ENCODE results near the gene SPRN. TPM values are rescaled to one million over a fixed set of nuclear protein-coding genes. Genes with fewer than 3 reads are reported as not detected.

SPRN gene
- total RNA-seq, 1 experiment from 2014 or later, result not detected

DNA sequence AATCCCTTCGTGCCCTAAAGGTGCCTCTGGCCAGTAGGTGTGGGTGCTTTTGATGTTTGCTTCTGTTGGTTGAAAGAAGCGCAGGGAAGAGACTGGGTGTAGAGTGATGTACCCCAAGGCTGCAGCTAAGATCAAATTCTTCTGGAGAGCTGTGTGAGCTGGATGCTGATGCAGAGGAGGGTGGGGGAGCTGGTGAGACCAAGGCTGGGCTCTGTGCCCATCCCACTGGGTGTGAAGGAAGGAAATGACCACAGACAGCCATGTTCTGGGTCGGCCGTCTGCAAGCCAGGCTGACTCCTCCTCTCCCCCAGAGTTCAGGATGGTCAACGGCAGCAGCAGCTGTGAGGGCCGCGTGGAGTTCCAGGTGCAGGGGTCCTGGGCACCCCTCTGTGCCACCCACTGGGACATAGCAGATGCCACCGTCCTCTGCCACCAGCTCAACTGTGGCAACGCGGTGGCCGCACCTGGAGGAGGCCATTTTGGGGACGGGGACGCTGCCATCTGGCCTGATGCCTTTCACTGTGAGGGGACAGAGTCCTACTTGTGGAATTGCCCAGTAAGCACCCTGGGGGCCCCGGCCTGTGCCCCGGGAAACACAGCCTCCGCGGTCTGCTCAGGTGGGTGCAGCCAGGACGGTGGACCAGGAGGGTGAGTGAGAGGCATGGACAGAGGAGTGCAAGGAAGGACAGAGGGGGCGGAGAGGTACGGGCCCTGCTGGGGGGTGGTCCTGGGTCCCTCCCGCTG, 34.5 kb upstream of the SPRN start:
- Histone ChIP-seq H3K4me1 (replicated peaks; ENCODE audit: insufficient read depth) (no peaks in the 10 kb centered on the region), H3K79me2 (ENCODE audit: low read depth) (no peaks in the 10 kb centered on the region), H3K27me3 (ENCODE audit: insufficient read depth, low read depth) (peaks cover 17% of the 10 kb centered on the region), H3K9me3 (ENCODE audit: insufficient read depth, low read depth) (no peaks in the 10 kb centered on the region), H3K27ac (no peak overlapping the region), H3K36me3 (ENCODE audit: low read depth) (no peaks in the 10 kb centered on the region), H3F3A (ENCODE audit: insufficient read depth, low read depth) (no peaks in the 10 kb centered on the region), H2AFZ (no peak overlapping the region), H3K9me2 (ENCODE audit: insufficient read depth) (no peaks in the 10 kb centered on the region), H4K20me1 (ENCODE audit: insufficient read depth) (no peaks in the 10 kb centered on the region), H3K4me2 (no peak overlapping the region), H3K4me3 (no peak overlapping the region)
- DNase-seq, result no peak
- TF ChIP-seq, protein P1, sequence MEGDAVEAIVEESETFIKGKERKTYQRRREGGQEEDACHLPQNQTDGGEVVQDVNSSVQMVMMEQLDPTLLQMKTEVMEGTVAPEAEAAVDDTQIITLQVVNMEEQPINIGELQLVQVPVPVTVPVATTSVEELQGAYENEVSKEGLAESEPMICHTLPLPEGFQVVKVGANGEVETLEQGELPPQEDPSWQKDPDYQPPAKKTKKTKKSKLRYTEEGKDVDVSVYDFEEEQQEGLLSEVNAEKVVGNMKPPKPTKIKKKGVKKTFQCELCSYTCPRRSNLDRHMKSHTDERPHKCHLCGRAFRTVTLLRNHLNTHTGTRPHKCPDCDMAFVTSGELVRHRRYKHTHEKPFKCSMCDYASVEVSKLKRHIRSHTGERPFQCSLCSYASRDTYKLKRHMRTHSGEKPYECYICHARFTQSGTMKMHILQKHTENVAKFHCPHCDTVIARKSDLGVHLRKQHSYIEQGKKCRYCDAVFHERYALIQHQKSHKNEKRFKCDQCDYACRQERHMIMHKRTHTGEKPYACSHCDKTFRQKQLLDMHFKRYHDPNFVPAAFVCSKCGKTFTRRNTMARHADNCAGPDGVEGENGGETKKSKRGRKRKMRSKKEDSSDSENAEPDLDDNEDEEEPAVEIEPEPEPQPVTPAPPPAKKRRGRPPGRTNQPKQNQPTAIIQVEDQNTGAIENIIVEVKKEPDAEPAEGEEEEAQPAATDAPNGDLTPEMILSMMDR (conservative IDR thresholded peaks at IDR 0.05), result no peak
- TF ChIP-seq EZH2 (IDR thresholded peaks at IDR 0.05; ENCODE audit: low read depth), result no peak
- POLR2A ChIA-PET (ENCODE audit: unreplicated experiment), result no interaction called here
- intact Hi-C loops (cut with micrococcal nuclease; ENCODE audit: unreplicated experiment), result no loop called here
- no TSS peak for BruUV-seq (replicated peaks)
- CTCF ChIA-PET, result no interaction called here

DNA sequence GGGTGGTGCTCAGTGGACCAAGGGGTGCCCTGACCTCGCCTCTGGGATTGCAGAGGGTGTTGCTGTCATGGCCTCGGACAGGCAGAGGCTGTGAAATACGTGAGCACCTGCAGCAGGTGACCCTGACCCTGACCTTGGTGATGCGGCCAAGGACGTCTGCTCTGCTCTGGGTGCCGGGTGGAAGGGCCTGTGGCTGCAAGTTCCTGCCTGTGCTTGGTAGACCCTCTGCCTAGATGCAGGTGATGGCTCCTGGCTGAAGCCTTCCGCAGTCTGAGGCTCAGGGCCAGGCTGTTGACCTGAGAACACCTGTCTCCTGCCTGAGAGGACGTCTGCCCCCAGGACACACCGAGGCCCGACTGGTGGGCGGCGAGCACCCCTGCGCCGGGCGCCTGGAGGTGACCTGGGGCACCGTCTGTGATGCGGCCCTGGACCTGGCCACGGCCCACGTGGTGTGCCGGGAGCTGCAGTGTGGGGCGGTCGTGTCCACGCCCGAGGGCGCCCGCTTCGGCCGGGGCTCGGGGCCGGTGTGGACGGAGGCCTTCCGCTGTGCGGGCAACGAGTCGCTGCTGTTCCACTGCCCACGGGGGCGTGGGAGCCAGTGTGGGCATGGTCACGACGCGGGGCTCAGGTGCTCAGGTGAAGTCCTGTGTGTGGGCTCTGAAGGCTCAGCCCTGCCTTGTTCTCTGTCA, 33.7 kb upstream of the SPRN start:
- Histone ChIP-seq H3K79me2 (ENCODE audit: low read depth) (no peaks in the 10 kb centered on the region), H3K4me1 (replicated peaks; ENCODE audit: insufficient read depth) (no peaks in the 10 kb centered on the region), H2AFZ (no peak overlapping the region), H3K27me3 (ENCODE audit: insufficient read depth, low read depth) (peaks cover 17% of the 10 kb centered on the region), H3F3A (ENCODE audit: insufficient read depth, low read depth) (no peaks in the 10 kb centered on the region), H3K9me3 (ENCODE audit: insufficient read depth, low read depth) (no peaks in the 10 kb centered on the region), H3K36me3 (ENCODE audit: low read depth) (no peaks in the 10 kb centered on the region), H3K9me2 (ENCODE audit: insufficient read depth) (no peaks in the 10 kb centered on the region), H3K4me3 (no peak overlapping the region), H3K4me2 (no peak overlapping the region), H3K27ac (no peak overlapping the region), H4K20me1 (ENCODE audit: insufficient read depth) (no peaks in the 10 kb centered on the region)
- intact Hi-C loops (cut with micrococcal nuclease; ENCODE audit: unreplicated experiment), result no loop called here
- ChIA-PET CTCF (no interaction called here), POLR2A (ENCODE audit: unreplicated experiment) (no interaction called here)
- TF ChIP-seq, protein P1 (conservative IDR thresholded peaks at IDR 0.05), result no peak
- no peak for TF ChIP-seq EZH2 (IDR thresholded peaks at IDR 0.05; ENCODE audit: low read depth)
- BruUV-seq (replicated peaks), result no TSS peak
- DNase-seq, result no peak

GRCh38 chr10:133457100-133457841, 32.8 kb upstream of the SPRN start:
- CTCF ChIA-PET, result no interaction called here
- no peak overlapping the region for H3K4me3 ChIP-seq
- no peaks in the 10 kb centered on the region for H3F3A ChIP-seq (ENCODE audit: insufficient read depth, low read depth)
- H3K27me3 ChIP-seq (ENCODE audit: insufficient read depth, low read depth), result peaks cover 17% of the 10 kb centered on the region
- H2AFZ ChIP-seq, result no peak overlapping the region
- no peaks in the 10 kb centered on the region for H3K79me2 ChIP-seq (ENCODE audit: low read depth)
- no peak overlapping the region for H3K4me2 ChIP-seq
- no peaks in the 10 kb centered on the region for H4K20me1 ChIP-seq (ENCODE audit: insufficient read depth)
- no peaks in the 10 kb centered on the region for H3K9me2 ChIP-seq (ENCODE audit: insufficient read depth)
- H3K4me1 ChIP-seq (replicated peaks; ENCODE audit: insufficient read depth), result no peaks in the 10 kb centered on the region
- H3K27ac ChIP-seq, result no peak overlapping the region
- intact Hi-C loops (cut with micrococcal nuclease; ENCODE audit: unreplicated experiment), result no loop called here
- DNase-seq, result no peak
- TF ChIP-seq, protein P1 (conservative IDR thresholded peaks at IDR 0.05), result no peak
- no peak for TF ChIP-seq EZH2 (IDR thresholded peaks at IDR 0.05; ENCODE audit: low read depth)
- no peaks in the 10 kb centered on the region for H3K36me3 ChIP-seq (ENCODE audit: low read depth)
- BruUV-seq (replicated peaks), result no TSS peak
- no peaks in the 10 kb centered on the region for H3K9me3 ChIP-seq (ENCODE audit: insufficient read depth, low read depth)
- POLR2A ChIA-PET (ENCODE audit: unreplicated experiment), result no interaction called here

Data from PC-9 (cell line).